ENCODE data around the gene VSX1.

DNA sequence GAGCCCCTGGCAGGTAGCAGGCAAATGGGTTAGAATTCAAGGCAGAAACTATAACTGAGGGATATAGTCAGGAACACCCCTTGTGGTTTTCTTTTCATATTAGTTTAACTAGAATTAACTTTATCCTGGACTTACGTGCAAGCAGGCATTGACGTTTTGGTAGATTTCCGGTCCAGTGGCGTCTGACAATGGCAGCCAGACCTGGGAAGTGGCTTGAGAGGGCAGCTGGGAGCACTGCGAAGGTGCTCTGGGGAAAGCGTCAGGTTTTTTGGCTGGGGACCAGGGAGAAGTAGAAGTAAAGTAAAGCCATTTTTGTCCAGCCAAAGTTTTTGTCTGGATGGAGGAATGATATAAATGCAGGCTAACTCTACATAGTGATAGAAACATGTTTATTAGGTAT, 15.6 kb downstream of the VSX1 start:
- TF ChIP-seq E2F4 (CRISPR knock-in tag; IDR thresholded peaks at IDR 0.05; ENCODE audit: low read depth): no peak
- TF ChIP-seq NCOR1 (IDR thresholded peaks at IDR 0.05): no peak
- TF ChIP-seq TBP (optimal IDR thresholded peaks at IDR 0.05; ENCODE audit: low read depth, low read length): no peak
- TF ChIP-seq NKRF (IDR thresholded peaks at IDR 0.05; ENCODE audit: borderline replicate concordance): no peak
- no peak for TF ChIP-seq ZNF318 (IDR thresholded peaks at IDR 0.05; ENCODE audit: borderline replicate concordance in 1 of 2, low read depth in 1 of 2)
- TF ChIP-seq, protein P1, sequence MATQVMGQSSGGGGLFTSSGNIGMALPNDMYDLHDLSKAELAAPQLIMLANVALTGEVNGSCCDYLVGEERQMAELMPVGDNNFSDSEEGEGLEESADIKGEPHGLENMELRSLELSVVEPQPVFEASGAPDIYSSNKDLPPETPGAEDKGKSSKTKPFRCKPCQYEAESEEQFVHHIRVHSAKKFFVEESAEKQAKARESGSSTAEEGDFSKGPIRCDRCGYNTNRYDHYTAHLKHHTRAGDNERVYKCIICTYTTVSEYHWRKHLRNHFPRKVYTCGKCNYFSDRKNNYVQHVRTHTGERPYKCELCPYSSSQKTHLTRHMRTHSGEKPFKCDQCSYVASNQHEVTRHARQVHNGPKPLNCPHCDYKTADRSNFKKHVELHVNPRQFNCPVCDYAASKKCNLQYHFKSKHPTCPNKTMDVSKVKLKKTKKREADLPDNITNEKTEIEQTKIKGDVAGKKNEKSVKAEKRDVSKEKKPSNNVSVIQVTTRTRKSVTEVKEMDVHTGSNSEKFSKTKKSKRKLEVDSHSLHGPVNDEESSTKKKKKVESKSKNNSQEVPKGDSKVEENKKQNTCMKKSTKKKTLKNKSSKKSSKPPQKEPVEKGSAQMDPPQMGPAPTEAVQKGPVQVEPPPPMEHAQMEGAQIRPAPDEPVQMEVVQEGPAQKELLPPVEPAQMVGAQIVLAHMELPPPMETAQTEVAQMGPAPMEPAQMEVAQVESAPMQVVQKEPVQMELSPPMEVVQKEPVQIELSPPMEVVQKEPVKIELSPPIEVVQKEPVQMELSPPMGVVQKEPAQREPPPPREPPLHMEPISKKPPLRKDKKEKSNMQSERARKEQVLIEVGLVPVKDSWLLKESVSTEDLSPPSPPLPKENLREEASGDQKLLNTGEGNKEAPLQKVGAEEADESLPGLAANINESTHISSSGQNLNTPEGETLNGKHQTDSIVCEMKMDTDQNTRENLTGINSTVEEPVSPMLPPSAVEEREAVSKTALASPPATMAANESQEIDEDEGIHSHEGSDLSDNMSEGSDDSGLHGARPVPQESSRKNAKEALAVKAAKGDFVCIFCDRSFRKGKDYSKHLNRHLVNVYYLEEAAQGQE (IDR thresholded peaks at IDR 0.05; ENCODE audit: borderline replicate concordance): no peak
- TF ChIP-seq, protein P1 (CRISPR knock-in tag; IDR thresholded peaks at IDR 0.05; ENCODE audit: low read depth): no peak
- TF ChIP-seq TEAD4 (IDR thresholded peaks at IDR 0.05; ENCODE audit: low read length): no peak
- TF ChIP-seq TEAD4 (CRISPR knock-in tag; IDR thresholded peaks at IDR 0.05; ENCODE audit: borderline replicate concordance): no peak
- TF ChIP-seq RFX5 (IDR thresholded peaks at IDR 0.05; ENCODE audit: low read depth, low read length): no peak
- no peak for TF ChIP-seq FOXK2 (conservative IDR thresholded peaks at IDR 0.05 in 1 of 2, IDR thresholded peaks at IDR 0.05 in 1 of 2; ENCODE audit: low read depth in 2 of 2)
- TF ChIP-seq POLR2AphosphoS5 (IDR thresholded peaks at IDR 0.05; ENCODE audit: control insufficient read depth, insufficient read depth, low read depth, low read length): no peak
- TF ChIP-seq SRF (CRISPR knock-in tag; IDR thresholded peaks at IDR 0.05): no peak
- TF ChIP-seq PTRF (tag; IDR thresholded peaks at IDR 0.05): no peak

Measured in K562 (cell line).